Activated CD8-positive, alpha-beta memory T cell treated with anti-CD3 and anti-CD28 coated beads for 1 hour (primary cell): Measurements from ENCODE around the gene DNAAF1.

Source experiments
- DNase-seq, 2 donors: peaks; one replicate each; pipeline ENCODE4 v3.0.0-alpha.2; 2020; ENCODE audit warnings: low read depth in 1 of 2; ENCODE audit errors: extremely low read depth in 1 of 2

DNAAF1 gene

DNA sequence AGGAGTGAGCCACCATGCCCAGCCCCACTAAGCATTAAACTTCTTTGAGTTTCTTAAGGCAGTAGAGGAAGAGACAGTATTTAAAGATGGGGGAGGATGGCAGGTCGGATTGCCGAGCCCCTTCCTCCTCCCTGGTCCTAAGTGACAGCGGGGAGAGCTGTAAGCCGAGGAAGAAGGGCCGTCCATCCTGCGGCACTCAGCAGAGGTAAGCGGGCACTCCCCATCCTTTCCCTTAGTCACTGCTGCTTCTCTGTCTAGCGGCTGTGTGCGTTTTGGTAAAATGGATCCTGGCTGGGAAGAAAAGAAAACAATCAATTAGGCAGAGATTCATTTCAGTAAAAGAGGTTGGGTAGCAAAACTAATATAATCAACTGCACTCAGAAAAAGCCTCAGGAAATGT is 13.9 kb downstream of the DNAAF1 start:
- DNase-seq = no peak

DNA sequence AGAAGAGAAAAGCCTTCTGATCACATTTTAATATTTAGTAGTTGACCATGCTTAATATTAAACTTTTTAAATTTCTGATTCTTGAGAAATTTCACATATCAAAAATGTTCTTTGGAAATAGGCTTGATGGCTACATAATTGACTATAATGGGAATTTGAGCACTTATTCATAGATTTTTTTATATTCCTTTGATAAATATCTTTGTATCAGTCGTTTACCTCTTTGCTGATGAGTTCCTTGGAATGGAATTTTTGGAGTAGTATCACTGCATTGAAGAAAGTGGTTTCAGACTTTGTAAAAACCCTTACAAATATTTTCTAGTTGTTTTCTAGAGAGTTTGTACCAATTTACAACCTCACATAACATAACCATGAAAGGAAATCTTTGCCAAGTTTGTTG is 14.7 kb downstream of the DNAAF1 start:
- DNase-seq = no peak

GRCh38 chr16:84161037-84161436 is 15.9 kb downstream of the DNAAF1 start:
- DNase-seq = no peak

DNA sequence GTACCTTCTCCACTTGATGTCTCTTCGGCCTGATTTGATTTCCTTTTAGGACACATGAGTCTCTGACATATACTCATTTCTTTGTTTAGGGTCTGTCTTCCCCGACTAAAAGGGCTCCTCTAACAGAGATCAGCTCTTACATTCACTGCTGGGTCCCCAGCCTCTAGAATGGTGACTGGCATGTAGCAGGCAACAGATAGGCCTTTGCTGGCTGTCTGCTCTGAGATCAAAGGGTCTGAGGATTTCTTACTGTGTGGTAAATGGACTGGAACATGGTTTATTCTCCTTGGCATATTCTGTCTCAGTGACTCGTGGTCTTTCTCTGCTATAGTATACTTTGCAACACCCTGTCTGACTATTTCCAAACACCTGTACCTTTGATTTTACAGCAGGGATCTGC is 16.7 kb downstream of the DNAAF1 start:
- no peak for DNase-seq

DNA sequence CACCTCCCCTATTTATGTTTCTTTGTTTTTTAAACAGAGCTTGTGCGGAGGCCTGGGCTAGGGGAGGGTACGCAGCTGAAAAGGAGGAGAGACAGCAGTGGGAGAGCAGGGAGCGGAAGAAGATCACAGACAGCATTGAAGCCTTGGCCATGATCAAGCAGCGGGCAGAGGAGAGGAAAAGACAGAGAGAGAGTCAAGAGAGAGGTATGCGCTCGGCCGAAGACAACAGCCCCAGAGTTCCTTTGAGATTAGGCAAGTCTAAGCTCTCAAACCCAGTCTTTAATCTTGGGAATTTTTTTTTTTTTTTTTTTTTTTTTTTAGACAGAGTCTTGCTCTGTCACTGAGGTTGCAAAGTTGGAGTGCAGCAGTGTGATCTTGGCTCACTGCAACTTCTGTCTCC is 20.6 kb downstream of the DNAAF1 start:
- no peak for DNase-seq

DNA sequence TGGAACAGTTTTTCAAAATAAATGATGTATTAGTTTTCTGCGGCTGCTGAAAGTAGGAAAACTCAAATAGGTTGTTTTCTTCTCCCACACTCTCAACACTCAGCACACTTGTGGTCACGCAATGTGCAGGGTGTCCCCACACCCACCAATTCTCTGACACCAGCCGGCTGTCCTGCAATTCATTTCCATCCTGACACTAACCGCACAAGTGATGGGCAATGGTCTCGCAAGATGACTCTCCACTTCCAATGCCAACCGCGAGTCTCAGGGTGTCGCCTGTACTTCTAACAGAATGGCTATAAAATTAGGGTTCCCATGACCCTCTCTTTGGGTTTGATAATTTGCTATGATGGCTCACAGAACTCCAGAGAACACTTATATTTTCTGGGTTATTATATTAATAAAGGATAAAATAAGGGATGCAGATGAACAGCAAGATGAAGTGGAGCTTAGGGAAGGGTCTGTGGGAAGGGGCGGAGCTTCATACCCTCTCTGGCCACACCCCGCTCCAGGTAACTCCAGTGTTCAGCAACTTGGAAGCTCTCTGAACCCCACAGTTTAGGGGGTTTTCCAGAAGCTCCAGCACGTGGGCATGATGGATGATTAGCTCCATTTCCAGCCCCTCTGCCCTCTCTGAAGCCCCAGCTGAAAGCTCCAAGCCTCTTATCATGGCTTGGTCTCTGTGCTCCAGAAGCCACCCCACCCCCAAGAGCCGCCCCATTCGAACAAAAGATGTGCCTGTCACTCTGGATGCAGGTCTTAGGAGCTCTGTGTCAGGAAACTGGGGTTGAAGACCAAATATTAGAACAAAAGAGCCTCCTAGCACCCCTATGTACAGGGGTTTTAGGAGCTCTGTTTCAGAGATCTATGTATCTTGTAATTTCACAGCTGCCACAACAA is 21.9 kb downstream of the DNAAF1 start:
- DNase-seq = no peak

DNA sequence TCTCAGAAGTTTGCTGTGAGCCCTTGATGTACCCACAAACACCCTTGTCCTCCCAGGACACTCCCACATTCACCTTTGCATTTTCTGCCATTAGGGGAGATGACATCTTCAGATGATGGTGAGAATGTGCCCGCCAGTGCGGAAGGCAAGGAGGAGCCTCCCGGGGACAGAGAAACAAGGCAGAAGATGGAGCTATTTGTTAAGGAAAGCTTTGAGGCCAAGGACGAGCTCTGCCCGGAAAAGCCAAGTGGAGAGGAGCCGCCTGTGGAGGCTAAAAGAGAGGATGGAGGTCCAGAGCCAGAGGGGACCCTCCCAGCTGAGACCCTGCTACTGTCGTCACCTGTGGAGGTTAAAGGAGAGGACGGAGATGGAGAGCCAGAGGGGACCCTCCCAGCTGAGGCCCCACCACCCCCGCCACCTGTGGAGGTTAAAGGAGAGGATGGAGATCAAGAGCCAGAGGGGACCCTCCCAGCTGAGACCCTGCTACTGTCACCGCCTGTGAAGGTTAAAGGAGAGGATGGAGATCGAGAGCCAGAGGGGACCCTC is 24.7 kb downstream of the DNAAF1 start:
- DNase-seq = no peak

- DNase-seq = no peak
Measured at GRCh38 chr16:84174396-84174795, 29.3 kb downstream of the DNAAF1 start.

DNA sequence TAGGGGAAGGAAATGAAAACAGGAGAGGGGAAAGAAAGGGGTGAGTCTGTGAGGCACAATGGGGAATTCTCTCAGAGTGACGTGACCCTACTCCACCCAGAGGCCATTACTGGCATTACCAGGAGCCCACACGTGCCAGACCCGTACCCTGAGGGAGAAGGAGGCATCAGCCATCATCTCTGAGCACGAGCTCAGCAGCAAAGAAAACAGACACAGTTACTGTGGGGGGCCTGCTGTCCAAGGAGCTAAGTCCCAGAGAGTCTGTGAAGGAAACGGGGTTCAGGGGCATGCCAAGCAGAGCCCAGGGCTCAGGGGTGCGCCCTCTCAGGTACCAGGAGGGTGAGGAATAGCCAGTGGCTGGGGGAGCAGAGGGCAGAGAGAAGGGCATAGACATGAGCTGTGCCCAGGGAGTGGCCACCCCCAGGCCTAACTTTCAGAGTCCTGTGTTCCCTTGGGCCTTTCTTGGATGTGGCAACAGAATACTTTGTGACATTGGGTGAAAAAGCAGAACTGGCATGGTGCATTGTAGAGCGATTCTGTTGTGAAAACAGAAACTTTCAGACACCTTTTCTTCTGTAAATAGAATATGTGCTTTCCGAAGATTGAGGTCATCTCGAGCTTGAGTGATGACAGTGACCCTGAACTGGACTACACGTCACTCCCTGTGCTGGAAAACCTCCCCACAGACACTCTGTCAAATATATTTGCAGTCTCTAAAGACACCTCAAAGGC is 30.4 kb downstream of the DNAAF1 start:
- peak in 1 of 2 donors; percentile 45 for DNase-seq

DNA sequence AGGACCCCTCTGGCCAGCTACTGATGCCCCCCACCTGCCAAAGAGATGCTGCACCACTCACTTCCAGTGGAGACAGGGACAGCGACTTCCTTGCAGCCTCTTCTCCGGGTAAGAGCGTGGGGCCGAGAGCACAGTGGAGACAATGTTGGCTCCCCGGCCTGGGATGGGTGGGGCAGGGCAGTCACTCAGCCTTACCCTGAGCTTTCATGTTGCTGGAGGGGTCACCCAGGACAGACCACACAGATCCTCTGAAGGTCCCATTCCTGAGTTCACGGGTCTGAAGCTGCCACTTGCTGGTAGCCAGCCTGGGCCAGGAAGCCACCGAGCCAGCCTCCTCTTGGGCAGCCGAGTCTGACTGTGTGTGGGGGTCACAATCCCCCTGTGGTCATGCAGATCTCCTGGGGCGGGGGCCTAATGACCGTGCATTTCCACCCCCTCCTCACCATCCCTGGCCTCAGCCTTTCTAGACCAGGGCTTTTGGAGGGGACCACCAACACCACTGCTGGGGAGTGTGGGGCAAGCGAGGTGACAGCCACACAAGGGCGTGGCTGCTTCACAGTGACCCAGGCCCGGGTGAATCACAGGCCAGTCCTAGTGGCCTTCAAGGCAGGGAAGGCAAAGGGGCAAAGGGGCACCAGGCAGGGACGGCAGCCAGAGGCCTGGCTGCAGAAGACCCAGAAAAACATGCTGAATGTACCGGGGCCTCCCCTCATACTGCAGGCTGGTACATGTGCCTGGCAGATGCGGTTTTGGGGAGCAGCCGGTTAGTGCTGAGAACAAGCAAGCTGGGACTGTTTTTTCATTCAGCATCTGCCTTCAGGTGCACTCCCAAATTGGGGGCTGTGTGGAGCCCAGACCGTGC is 31.3 kb downstream of the DNAAF1 start:
- DNase-seq = no peak

DNA sequence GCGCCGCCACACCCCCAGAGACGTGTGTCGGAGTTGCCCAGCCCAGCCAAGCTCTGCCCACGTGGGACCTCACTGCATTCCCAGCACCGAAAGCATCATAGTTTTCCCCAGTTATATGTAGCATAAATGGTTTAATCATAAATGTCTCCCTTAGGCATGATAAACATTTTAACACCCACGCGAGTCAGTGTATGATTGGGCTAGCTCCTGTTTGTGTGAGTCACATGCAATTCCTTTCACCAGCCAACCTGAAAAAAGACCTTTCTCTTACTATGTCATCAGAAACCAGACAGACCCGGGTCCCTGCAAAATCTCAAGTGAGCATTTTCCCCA is 32.6 kb downstream of the DNAAF1 start:
- no peak for DNase-seq

GRCh38 chr16:84178146-84178765 is 33.1 kb downstream of the DNAAF1 start:
- no peak for DNase-seq

- DNase-seq = no peak
Measured at GRCh38 chr16:84178892-84179611, 33.9 kb downstream of the DNAAF1 start.

DNA sequence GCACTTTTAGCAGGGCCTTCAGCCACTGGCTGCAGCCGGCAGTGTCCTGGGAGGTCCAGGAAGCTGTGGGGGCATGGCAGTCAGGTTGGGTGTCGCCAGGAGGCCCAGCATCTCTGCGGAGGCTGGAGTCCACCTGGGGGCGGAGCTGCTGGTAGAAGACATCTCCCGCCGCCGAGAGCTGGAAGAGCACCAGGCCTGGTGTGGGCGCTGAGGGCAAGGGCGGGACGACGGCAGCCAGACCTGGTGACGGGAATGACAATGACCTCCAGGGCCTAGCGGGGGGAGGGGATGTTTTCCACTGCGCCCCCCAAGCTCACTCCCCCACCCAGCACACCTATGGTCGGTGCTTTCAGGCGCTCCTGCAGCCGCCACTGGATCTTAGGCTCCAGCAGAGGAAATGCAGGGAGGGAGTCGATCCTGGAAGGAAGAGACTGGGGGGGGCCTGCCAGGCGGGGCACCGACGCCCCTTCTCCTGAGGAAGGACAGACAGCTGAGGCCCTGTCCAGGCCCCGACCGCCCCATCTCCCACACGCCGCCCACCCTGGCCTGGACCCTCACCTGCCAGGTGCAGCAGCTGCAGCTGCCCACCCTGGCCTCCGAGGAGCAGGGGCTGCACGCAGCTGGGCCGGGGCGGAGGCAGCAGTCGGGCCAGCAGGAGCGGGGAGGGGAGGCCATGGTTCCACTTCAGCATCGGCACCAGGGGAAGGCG is 34.7 kb downstream of the DNAAF1 start:
- DNase-seq = no peak

DNA sequence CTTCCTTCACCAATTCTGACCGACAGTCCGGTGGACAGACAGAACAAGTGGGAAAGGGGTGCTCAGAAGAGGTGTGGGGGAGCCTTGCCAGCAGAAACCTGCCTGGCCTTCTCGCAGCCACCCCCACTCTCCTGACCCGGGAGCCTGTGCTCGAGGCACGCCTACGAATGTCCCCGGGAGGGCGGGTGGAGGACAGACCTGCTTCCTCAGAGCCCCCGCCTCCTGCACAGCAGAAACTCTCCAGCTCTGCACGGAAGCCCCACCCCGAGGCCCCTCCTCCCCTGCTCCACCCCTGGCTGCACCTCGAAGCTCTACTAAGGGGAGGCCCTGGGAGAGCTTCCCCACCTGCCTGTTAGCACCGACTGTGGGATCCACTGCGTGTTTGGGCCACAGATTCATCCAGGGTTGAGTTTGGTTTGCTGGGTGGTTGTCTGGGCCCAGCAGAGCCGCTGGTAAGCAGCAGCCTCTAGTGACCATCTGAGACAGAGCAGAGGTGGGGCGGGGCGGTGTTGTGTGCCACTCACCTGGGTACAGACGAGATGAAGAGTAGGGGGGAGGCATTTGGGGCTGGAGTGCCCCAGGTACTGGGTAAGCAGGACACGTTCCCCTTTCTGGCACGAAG is 35.5 kb downstream of the DNAAF1 start:
- DNase-seq = no peak

- no peak for DNase-seq
Measured at GRCh38 chr16:84181144-84181915, 36.2 kb downstream of the DNAAF1 start.

GRCh38 chr16:84182104-84182503 is 37.0 kb downstream of the DNAAF1 start:
- no peak for DNase-seq
